Body of pancreas (tissue), 4 donors: ENCODE data around the gene CLCNKB.

ENCODE experiments used
- CTCF ChIP-seq, 7 experiments: fragments of 450-650 bp in 4 of 7; fragments of 200-600 bp in 3 of 7; sonication (generic) in 3 of 7; IDR thresholded peaks; one replicate each; pipeline ENCODE4 v1.5.1; 2016 to 2019; ENCODE audit warnings: antibody characterized with exemption in 7 of 7
- POLR2A ChIP-seq, 3 donors: fragments of 450-650 bp; IDR thresholded peaks; one replicate each; pipeline ENCODE4 v1.6.1; 2016; ENCODE audit warnings: antibody characterized with exemption in 3 of 3, mild to moderate bottlenecking in 2 of 3

GRCh38 chr1:15994590-15995351 lies 48.8 kb upstream of the CLCNKB start:
- TF ChIP-seq CTCF (IDR thresholded peaks at IDR 0.05), result peak; percentile 50 to 88 (median 66)
- no peak for TF ChIP-seq POLR2A (IDR thresholded peaks at IDR 0.05)
